Measurements from ENCODE around the gene AHNAK.
A peak's percentile ranks its signal among the peaks of the same experiment; 100 is the strongest.
"Not testable (repeated sequence)": the region's sequence is repeated elsewhere in the genome, so short reads cannot be mapped to it uniquely, and the experiment has no call there.

The AHNAK gene

DNA sequence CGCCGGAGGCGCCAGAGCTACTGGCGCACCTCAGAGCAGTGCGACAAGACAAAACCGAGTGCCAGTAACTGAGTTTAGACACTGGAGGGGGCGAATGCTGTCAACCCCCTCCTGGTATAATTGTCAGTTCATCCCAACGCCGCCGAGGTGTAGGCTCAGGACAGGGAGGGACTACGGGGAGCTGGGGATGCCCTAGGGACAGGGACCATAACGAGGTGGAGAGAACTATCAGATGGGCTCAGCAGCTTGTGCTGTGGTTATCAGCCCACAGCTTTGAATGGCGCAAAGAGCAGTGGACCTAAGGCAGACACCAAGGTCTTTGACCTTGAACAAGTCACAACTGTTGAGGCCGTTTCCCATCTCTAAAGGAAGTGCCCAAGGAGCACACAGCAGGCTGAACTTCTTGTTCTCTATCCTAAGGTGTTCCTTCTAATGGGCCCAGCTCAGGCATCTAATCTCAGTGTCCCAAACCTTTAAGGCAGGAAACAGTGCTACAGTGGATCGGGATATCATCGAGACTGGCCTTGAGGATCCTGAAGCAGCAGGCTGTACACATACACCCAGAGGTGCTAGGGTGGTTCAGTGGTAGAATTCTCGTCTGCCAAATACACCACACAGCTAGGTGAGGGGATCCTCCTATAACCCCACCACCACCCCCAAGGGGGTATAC, 45.7 kb upstream of the AHNAK start:
- DNase-seq (ENCODE audit: low read depth), result no peak
- TF ChIP-seq, protein P1, sequence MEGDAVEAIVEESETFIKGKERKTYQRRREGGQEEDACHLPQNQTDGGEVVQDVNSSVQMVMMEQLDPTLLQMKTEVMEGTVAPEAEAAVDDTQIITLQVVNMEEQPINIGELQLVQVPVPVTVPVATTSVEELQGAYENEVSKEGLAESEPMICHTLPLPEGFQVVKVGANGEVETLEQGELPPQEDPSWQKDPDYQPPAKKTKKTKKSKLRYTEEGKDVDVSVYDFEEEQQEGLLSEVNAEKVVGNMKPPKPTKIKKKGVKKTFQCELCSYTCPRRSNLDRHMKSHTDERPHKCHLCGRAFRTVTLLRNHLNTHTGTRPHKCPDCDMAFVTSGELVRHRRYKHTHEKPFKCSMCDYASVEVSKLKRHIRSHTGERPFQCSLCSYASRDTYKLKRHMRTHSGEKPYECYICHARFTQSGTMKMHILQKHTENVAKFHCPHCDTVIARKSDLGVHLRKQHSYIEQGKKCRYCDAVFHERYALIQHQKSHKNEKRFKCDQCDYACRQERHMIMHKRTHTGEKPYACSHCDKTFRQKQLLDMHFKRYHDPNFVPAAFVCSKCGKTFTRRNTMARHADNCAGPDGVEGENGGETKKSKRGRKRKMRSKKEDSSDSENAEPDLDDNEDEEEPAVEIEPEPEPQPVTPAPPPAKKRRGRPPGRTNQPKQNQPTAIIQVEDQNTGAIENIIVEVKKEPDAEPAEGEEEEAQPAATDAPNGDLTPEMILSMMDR (IDR thresholded peaks at IDR 0.05; ENCODE audit: low read depth, low read length), result peak; percentile 17
- TF ChIP-seq POLR2A (IDR thresholded peaks at IDR 0.05; ENCODE audit: extremely low read depth, insufficient read length), result no peak
- peak overlapping the region; percentile 61 for H3K4me3 ChIP-seq (ENCODE audit: low read depth, low read length)

DNA sequence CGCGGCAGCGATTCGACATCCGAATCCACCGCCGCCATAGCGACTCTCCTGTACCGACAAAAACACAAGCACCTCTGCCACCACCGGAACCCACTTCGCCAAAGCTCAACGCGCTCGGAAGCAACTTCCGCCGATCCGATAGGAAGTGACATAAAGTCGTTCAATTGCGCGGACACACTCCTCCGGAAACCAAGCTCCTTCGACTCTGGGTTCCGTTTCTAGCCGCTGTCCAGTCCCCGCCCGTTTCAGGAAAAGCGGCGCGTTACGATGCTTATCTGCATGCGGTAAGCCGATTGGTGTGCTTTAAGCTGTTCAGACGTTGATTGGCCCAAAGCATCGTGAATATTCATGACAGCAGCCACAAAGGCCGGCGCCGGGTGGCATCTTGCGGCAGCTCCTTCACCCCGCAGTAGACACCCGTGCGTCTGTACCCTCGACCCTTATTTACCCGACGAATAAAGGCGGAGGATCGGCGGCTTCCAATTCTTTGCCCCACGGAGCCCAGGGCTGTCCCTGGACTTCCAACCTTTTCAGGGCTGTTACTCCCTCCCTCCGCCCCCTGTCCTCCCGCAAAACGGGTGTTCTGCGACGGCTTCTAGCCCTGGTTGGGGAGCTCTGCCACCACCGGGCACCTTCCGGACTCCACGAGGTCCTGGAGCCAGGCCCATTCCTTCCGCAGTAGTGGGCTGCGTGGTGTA, 45.0 kb upstream of the AHNAK start, which contains the start of gene TUT1:
Gene TUT1, minus strand, starts transcription at position 76 of the 698 bp plus-strand sequence. Its CDS starts 38 bp downstream, at position 38.
- TF ChIP-seq MYC (IDR thresholded peaks at IDR 0.05; ENCODE audit: low read depth, low read length) (peak; percentile 99), POLR2A (IDR thresholded peaks at IDR 0.05; ENCODE audit: extremely low read depth, insufficient read length) (peak; percentile 97)
- TF ChIP-seq, protein P1 (IDR thresholded peaks at IDR 0.05; ENCODE audit: low read depth, low read length), result no peak
- TF ChIP-seq, protein P2, sequence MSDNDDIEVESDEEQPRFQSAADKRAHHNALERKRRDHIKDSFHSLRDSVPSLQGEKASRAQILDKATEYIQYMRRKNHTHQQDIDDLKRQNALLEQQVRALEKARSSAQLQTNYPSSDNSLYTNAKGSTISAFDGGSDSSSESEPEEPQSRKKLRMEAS (IDR thresholded peaks at IDR 0.05; ENCODE audit: low read depth, low read length), result peak; percentile 92
- peak within 1 kb of the TSS; percentile 97 for H3K4me3 ChIP-seq (ENCODE audit: low read depth, low read length)
- DNase-seq (ENCODE audit: low read depth), result peak; percentile 100

DNA sequence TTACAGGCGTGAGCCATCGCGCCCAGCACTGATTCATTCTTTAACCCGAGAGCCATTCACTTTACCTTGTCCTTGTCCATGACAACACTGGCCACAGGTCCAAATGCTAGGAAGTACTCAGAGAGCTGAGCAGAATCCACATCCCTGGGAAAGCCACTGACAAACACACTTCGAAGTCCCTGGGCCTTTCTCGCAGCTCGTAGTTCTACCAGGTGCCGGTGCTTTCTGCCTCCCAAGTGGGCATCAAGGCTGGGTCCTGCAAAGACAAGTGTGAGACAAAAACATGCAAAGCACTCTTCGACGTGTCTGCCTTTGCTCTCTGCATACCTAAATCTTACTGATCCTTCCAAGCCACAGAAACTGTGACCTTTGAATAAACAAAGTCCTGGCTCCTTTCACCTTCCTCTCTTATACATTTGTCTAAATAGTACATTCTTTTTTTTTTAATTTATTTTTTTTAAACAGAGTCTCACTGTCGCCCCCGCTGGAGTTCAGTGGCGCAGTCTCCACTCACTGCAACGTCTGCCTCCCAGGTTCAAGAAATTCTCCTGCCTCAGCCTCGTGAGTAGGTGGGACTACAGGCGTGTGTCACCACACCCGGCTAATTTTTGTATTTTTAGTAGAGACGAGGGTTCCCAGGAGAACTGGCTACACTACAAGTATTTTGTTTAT, 42.5 kb upstream of the AHNAK start:
- peak; percentile 44 for DNase-seq (ENCODE audit: low read depth)
- no peak overlapping the region for H3K4me3 ChIP-seq (ENCODE audit: low read depth, low read length)
- TF ChIP-seq, protein P1 (IDR thresholded peaks at IDR 0.05; ENCODE audit: low read depth, low read length), result peak; percentile 46
- TF ChIP-seq POLR2A (IDR thresholded peaks at IDR 0.05; ENCODE audit: extremely low read depth, insufficient read length), result no peak

DNA sequence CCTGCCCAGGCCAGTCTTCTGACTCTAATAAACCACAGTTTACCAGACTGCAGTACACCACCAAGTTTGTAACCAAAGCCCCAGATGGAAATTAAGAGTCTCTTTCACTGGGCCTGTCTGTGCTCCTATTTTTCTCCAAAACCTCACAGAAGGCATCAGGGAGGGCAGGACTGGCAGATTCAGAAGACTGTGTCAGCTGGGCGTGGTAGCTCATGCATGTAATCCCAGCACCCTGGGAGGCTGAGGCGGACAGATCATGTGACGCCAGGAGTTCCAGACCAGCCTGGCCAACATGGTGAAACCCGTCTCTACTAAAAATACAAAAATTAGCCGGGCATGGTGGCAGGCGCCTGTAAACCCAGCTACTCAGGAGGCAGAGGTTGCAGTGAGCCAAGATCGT, 38.8 kb upstream of the AHNAK start:
- DNase-seq (ENCODE audit: low read depth); H3K4me3 ChIP-seq (ENCODE audit: low read depth, low read length): not testable (repeated sequence)

DNA sequence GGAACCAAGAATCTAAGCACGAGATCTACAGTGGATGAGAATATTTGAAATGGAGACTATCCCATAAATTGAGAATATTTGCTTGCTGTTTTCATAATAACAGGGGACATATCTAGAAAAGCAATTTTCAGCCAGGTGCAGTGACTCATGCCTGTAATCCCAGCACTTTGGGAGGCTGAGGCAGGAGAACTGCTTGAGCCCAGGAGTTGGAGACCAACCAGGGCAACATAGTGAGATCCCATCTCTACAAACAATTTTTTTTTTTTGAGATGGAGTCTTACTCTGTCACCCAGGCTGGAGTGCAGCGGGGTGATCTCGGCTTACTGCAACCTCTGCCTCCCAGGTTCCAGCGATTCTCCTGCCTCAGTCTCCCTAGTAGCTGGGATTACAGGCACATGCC, 35.1 kb upstream of the AHNAK start:
- H3K4me3 ChIP-seq (ENCODE audit: low read depth, low read length); DNase-seq (ENCODE audit: low read depth): not testable (repeated sequence)

DNA sequence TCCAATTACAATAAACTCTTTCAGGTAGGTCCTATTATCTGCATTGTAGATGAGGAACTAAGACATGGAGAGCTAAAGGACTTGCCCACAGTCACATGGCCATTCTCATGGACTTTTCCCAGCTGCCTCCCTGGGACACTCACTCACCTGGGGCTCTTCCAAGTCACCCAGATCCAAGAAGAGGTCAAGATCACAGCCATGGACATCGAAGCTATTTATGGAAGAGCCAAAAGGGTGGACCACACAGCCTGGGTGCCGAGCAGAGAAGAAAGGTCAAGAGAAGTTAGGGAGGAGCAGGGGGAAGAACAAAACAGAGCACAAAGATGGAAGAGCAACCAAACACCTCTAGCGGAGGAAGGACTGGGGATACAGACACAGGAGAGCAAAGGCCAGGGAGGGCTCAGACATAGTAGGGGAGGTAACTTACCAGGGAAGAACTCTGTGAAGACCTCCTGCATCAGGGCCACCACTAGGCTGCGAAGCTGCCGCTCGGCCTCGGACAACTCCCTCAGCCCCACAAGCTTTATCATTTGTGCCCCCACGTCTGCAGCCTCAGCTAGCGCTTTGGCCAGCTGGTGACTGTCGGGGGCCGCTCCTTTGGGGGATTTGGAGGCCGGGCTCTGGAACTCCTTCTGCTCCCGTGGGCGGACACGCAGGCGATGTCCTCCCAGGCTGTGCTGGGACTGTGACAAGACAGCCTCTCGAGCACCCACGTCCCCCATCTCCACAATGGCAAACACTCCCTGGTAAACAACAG, 34.5 kb upstream of the AHNAK start:
- TF ChIP-seq POLR2A (IDR thresholded peaks at IDR 0.05; ENCODE audit: extremely low read depth, insufficient read length) (no peak), MYC (IDR thresholded peaks at IDR 0.05; ENCODE audit: low read depth, low read length) (no peak)
- TF ChIP-seq, protein P2 (IDR thresholded peaks at IDR 0.05; ENCODE audit: low read depth, low read length), result no peak
- TF ChIP-seq, protein P1 (IDR thresholded peaks at IDR 0.05; ENCODE audit: low read depth, low read length), result no peak
- no peak overlapping the region for H3K4me3 ChIP-seq (ENCODE audit: low read depth, low read length)
- DNase-seq (ENCODE audit: low read depth), result no peak
